SK-N-SH (cell line): ENCODE measurements around the gene OR14A16. TPM values are rescaled to one million over a fixed set of nuclear protein-coding genes. Genes with fewer than 3 reads are reported as not detected.

Experiments used
- CTCF ChIA-PET: fragments of 300-600, 350-600 bp; formaldehyde crosslinking; extraction: SDS; loops from one replicate; lab custom pipeline; 2021; lab: Yijun Ruan, JAX
- POLR2A ChIA-PET: fragments of 350-600 bp; sonication (Branson Sonifier 250); formaldehyde crosslinking; extraction: SDS; loops from one replicate; lab custom pipeline; 2020; ENCODE audit warnings: antibody characterized with exemption, inconsistent platforms; lab: Yijun Ruan, JAX
- DNase-seq: peaks from one replicate; pipeline ENCODE4 v3.0.0; 2012
- H2AFZ ChIP-seq: fragments of 200-600 bp; sonication (generic); 2 replicates; pipeline ENCODE4 v1.8.1; 2016; ENCODE audit warnings: antibody characterized with exemption, mild to moderate bottlenecking, low read depth
- H3F3A ChIP-seq: fragments of 200-600 bp; sonication (generic); replicated peaks from 2 replicates; pipeline ENCODE3; 2016; ENCODE audit warnings: antibody characterized with exemption, mild to moderate bottlenecking; ENCODE audit not compliant: insufficient read depth
- H3K27ac ChIP-seq, 2 experiments: fragments of 200-500 bp in 1 of 2; fragments of 200-600 bp in 1 of 2; sonication (Bioruptor generic) in 1 of 2; sonication (generic), shearing (Covaris generic) in 1 of 2; 2 replicates each; pipeline versions ENCODE4 v1.5.1 to v1.6.1; 2014 to 2016; ENCODE audit warnings: low read depth in 2 of 2, inconsistent platforms in 1 of 2, low read length in 1 of 2, mild to moderate bottlenecking in 1 of 2, mixed read lengths in 1 of 2
- H3K27me3 ChIP-seq: fragments of 200-600 bp; sonication (generic), shearing (Covaris generic); 2 replicates; pipeline ENCODE4 v1.6.1; 2016; ENCODE audit warnings: mixed run types; ENCODE audit not compliant: insufficient read depth
- H3K36me3 ChIP-seq, 2 experiments: fragments of 200-500 bp in 1 of 2; fragments of 200-600 bp in 1 of 2; sonication (Bioruptor generic) in 1 of 2; sonication (generic) in 1 of 2; replicated peaks in 1 of 2; 2 replicates each; pipeline versions ENCODE3 to v1.5.1; 2014 to 2016; ENCODE audit warnings: low read length in 1 of 2, mild to moderate bottlenecking in 1 of 2; ENCODE audit not compliant: insufficient read depth in 2 of 2, control insufficient read depth in 1 of 2
- H3K4me1 ChIP-seq, 2 experiments: fragments of 200-500 bp in 1 of 2; fragments of 200-600 bp in 1 of 2; sonication (Bioruptor generic) in 1 of 2; sonication (generic), shearing (Covaris generic) in 1 of 2; 2 replicates each; pipeline versions ENCODE4 v1.5.1 to v1.6.1; 2014 to 2016; ENCODE audit warnings: low read depth in 1 of 2, low read length in 1 of 2, mixed run types in 1 of 2; ENCODE audit not compliant: insufficient read depth in 2 of 2, control insufficient read depth in 1 of 2
- H3K4me2 ChIP-seq: fragments of 200-600 bp; sonication (generic), shearing (Covaris generic); 2 replicates; pipeline ENCODE4 v1.6.1; 2017; ENCODE audit warnings: mixed run types
- H3K4me3 ChIP-seq, 2 experiments: fragments of 200-500 bp in 1 of 2; fragments of 200-600 bp in 1 of 2; sonication (Bioruptor generic) in 1 of 2; sonication (generic), shearing (Covaris generic) in 1 of 2; 2 replicates each; pipeline versions ENCODE4 v1.5.1 to v1.8.1; 2014 to 2016; ENCODE audit warnings: low read depth in 2 of 2, inconsistent platforms in 1 of 2, low read length in 1 of 2, mild to moderate bottlenecking in 1 of 2, mixed read lengths in 1 of 2, moderate library complexity in 1 of 2
- H3K79me2 ChIP-seq: fragments of 200-600 bp; sonication (generic); 2 replicates; pipeline ENCODE4 v1.8.1; 2017; ENCODE audit warnings: mild to moderate bottlenecking; ENCODE audit not compliant: insufficient read depth
- H3K9ac ChIP-seq: fragments of 200-600 bp; sonication (generic); 2 replicates; pipeline ENCODE4 v1.6.1; 2017; ENCODE audit warnings: mixed run types
- H3K9me2 ChIP-seq: fragments of 200-600 bp; sonication (generic); 2 replicates; pipeline ENCODE4 v1.6.1; 2017; ENCODE audit warnings: mixed run types
- H3K9me3 ChIP-seq: fragments of 200-600 bp; sonication (generic); 2 replicates; pipeline ENCODE4 v1.6.1; 2017; ENCODE audit warnings: mixed run types, mild to moderate bottlenecking, moderate library complexity
- H4K20me1 ChIP-seq: fragments of 200-600 bp; sonication (generic); 2 replicates; pipeline ENCODE4 v1.6.1; 2017; ENCODE audit warnings: mild to moderate bottlenecking, mixed run types; ENCODE audit not compliant: insufficient read depth
- CHD2 ChIP-seq: fragments of 150-350 bp; IDR thresholded peaks from 2 replicates; pipeline ENCODE4 v1.6.1; 2018; ENCODE audit warnings: low read length; ENCODE audit not compliant: partially characterized antibody
- ELF1 ChIP-seq: IDR thresholded peaks from 2 replicates; pipeline ENCODE4 v1.4.0; 2012
- EP300 ChIP-seq, 2 experiments: IDR thresholded peaks; 2 replicates each; pipeline versions ENCODE4 v1.4.0 to v1.6.1; 2012; ENCODE audit warnings: borderline replicate concordance in 1 of 2, low read depth in 1 of 2, low read length in 1 of 2
- EZH2phosphoT487 ChIP-seq: fragments of 200-600 bp; sonication (generic); IDR thresholded peaks from 2 replicates; pipeline ENCODE4 v1.6.1; 2017; ENCODE audit warnings: low read depth, mixed run types, mild to moderate bottlenecking, antibody characterized with exemption, moderate library complexity, borderline replicate concordance
- FOXJ3 ChIP-seq: sonication (generic); formaldehyde crosslinking; IDR thresholded peaks from 2 replicates; pipeline ENCODE4 v1.5.1; 2020; ENCODE audit warnings: mild to moderate bottlenecking, missing genetic modification reagents
- GABPA ChIP-seq: IDR thresholded peaks from 2 replicates; pipeline ENCODE4 v1.4.0; 2012; ENCODE audit warnings: low read depth, mild to moderate bottlenecking
- GATA2 ChIP-seq: sonication (generic); formaldehyde crosslinking; IDR thresholded peaks from 2 replicates; pipeline ENCODE4 v1.5.0; 2020; ENCODE audit warnings: mild to moderate bottlenecking, missing genetic modification reagents
- MEF2A ChIP-seq: IDR thresholded peaks from 2 replicates; pipeline ENCODE4 v1.4.0; 2012; ENCODE audit warnings: low read depth, borderline replicate concordance
- MXI1 ChIP-seq: IDR thresholded peaks from 2 replicates; pipeline ENCODE4 v1.6.1; 2012; ENCODE audit warnings: mild to moderate bottlenecking, low read depth, low read length, improper control_type of control experiment
- NFIC ChIP-seq: IDR thresholded peaks from 2 replicates; pipeline ENCODE4 v1.4.0; 2012; ENCODE audit warnings: borderline replicate concordance
- RCOR1 ChIP-seq: fragments of 150-350 bp; IDR thresholded peaks from 2 replicates; pipeline ENCODE4 v1.6.1; 2017; ENCODE audit warnings: antibody characterized with exemption, low read length
- RXRA ChIP-seq: IDR thresholded peaks from 2 replicates; pipeline ENCODE4 v1.4.0; 2012; ENCODE audit warnings: low read depth, mild to moderate bottlenecking, borderline replicate concordance
- TEAD4 ChIP-seq: IDR thresholded peaks from 2 replicates; pipeline ENCODE4 v1.4.0; 2012; ENCODE audit warnings: mild to moderate bottlenecking, borderline replicate concordance; ENCODE audit not compliant: insufficient read depth
- USF1 ChIP-seq: IDR thresholded peaks from 2 replicates; pipeline ENCODE4 v1.4.0; 2012; ENCODE audit warnings: low read depth, borderline replicate concordance
- YY1 ChIP-seq: IDR thresholded peaks from 2 replicates; pipeline ENCODE4 v1.4.0; 2012; ENCODE audit warnings: low read depth, mild to moderate bottlenecking
- WGBS: methylation state at CpG from one replicate; pipeline ENCODE4 v1.1.6; 2017; ENCODE audit warnings: low lambda C conversion rate; 5-methylcytosine and 5-hydroxymethylcytosine counted together
- polyA plus RNA-seq, 3 experiments: library from polyadenylated mRNA; depleted of rRNA; stranded (reverse); fragments of >200 nt; gene quantifications; 2 replicates each; pipeline ENCODE4 v1.2.3, GENCODE V29; 2012
- TF ChIP-seq, protein P1 (sequence below): fragments of 200-600 bp; sonication (generic); IDR thresholded peaks from 2 replicates; pipeline ENCODE4 v1.6.1; 2017; ENCODE audit warnings: antibody characterized with exemption, mild to moderate bottlenecking, moderate library complexity
- TF ChIP-seq, protein P2 (sequence below): IDR thresholded peaks from 2 replicates; pipeline ENCODE4; 2012
- TF ChIP-seq, protein P3 (sequence below): IDR thresholded peaks from 2 replicates; pipeline ENCODE4 v1.6.1; 2012; ENCODE audit warnings: mild to moderate bottlenecking, low read depth, low read length, moderate library complexity
- TF ChIP-seq, protein P4 (sequence below): IDR thresholded peaks from 2 replicates; pipeline ENCODE4 v1.4.0; 2012; ENCODE audit warnings: low read depth, borderline replicate concordance

Gene OR14A16
- polyA plus RNA-seq, 1 of the 3 experiments (the other 2 are of a cell fraction), result not detected

- no peak overlapping the region for H3K4me2 ChIP-seq
- ChIA-PET CTCF (interaction anchor here (0.6 kb wide), 1 partner anchor 333 kb away, joined by 3 read pairs; no protein-coding TSS in a partner anchor), POLR2A (no interaction called here)
- DNase-seq, result no peak
- no peaks in the 10 kb centered on the region for H3K27me3 ChIP-seq
- no peaks in the 10 kb centered on the region for H3K9me3 ChIP-seq
- no peaks in the 10 kb centered on the region for H3F3A ChIP-seq
- no peaks in the 10 kb centered on the region for H4K20me1 ChIP-seq
- TF ChIP-seq RCOR1, result no peak
- TF ChIP-seq, protein P1, sequence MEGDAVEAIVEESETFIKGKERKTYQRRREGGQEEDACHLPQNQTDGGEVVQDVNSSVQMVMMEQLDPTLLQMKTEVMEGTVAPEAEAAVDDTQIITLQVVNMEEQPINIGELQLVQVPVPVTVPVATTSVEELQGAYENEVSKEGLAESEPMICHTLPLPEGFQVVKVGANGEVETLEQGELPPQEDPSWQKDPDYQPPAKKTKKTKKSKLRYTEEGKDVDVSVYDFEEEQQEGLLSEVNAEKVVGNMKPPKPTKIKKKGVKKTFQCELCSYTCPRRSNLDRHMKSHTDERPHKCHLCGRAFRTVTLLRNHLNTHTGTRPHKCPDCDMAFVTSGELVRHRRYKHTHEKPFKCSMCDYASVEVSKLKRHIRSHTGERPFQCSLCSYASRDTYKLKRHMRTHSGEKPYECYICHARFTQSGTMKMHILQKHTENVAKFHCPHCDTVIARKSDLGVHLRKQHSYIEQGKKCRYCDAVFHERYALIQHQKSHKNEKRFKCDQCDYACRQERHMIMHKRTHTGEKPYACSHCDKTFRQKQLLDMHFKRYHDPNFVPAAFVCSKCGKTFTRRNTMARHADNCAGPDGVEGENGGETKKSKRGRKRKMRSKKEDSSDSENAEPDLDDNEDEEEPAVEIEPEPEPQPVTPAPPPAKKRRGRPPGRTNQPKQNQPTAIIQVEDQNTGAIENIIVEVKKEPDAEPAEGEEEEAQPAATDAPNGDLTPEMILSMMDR, result no peak
- TF ChIP-seq MEF2A, result no peak
- TF ChIP-seq RXRA, result no peak
- no peak for TF ChIP-seq TEAD4
- TF ChIP-seq, protein P2, sequence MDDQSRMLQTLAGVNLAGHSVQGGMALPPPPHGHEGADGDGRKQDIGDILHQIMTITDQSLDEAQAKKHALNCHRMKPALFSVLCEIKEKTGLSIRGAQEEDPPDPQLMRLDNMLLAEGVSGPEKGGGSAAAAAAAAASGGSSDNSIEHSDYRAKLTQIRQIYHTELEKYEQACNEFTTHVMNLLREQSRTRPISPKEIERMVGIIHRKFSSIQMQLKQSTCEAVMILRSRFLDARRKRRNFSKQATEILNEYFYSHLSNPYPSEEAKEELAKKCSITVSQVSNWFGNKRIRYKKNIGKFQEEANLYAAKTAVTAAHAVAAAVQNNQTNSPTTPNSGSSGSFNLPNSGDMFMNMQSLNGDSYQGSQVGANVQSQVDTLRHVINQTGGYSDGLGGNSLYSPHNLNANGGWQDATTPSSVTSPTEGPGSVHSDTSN, result no peak
- no peak for TF ChIP-seq FOXJ3 (CRISPR knock-in tag)
- TF ChIP-seq YY1, result no peak
- no peak for TF ChIP-seq MXI1
- no peak for TF ChIP-seq GABPA
- no peak for TF ChIP-seq ELF1
- no peak for TF ChIP-seq USF1
- TF ChIP-seq EP300 (IDR thresholded peaks at IDR 0.05; ENCODE audit: borderline replicate concordance in 1 of 2, low read depth in 1 of 2, low read length in 1 of 2), result no peak
- TF ChIP-seq NFIC, result no peak
- TF ChIP-seq CHD2, result no peak
- TF ChIP-seq GATA2 (CRISPR knock-in tag), result no peak
- TF ChIP-seq EZH2phosphoT487, result no peak
- TF ChIP-seq, protein P3, sequence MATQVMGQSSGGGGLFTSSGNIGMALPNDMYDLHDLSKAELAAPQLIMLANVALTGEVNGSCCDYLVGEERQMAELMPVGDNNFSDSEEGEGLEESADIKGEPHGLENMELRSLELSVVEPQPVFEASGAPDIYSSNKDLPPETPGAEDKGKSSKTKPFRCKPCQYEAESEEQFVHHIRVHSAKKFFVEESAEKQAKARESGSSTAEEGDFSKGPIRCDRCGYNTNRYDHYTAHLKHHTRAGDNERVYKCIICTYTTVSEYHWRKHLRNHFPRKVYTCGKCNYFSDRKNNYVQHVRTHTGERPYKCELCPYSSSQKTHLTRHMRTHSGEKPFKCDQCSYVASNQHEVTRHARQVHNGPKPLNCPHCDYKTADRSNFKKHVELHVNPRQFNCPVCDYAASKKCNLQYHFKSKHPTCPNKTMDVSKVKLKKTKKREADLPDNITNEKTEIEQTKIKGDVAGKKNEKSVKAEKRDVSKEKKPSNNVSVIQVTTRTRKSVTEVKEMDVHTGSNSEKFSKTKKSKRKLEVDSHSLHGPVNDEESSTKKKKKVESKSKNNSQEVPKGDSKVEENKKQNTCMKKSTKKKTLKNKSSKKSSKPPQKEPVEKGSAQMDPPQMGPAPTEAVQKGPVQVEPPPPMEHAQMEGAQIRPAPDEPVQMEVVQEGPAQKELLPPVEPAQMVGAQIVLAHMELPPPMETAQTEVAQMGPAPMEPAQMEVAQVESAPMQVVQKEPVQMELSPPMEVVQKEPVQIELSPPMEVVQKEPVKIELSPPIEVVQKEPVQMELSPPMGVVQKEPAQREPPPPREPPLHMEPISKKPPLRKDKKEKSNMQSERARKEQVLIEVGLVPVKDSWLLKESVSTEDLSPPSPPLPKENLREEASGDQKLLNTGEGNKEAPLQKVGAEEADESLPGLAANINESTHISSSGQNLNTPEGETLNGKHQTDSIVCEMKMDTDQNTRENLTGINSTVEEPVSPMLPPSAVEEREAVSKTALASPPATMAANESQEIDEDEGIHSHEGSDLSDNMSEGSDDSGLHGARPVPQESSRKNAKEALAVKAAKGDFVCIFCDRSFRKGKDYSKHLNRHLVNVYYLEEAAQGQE, result no peak
- TF ChIP-seq, protein P4, sequence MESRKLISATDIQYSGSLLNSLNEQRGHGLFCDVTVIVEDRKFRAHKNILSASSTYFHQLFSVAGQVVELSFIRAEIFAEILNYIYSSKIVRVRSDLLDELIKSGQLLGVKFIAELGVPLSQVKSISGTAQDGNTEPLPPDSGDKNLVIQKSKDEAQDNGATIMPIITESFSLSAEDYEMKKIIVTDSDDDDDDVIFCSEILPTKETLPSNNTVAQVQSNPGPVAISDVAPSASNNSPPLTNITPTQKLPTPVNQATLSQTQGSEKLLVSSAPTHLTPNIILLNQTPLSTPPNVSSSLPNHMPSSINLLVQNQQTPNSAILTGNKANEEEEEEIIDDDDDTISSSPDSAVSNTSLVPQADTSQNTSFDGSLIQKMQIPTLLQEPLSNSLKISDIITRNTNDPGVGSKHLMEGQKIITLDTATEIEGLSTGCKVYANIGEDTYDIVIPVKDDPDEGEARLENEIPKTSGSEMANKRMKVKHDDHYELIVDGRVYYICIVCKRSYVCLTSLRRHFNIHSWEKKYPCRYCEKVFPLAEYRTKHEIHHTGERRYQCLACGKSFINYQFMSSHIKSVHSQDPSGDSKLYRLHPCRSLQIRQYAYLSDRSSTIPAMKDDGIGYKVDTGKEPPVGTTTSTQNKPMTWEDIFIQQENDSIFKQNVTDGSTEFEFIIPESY, result no peak
- WGBS, result 3% methylated on average over 2 of the region's 2 CpGs
- no peaks in the 10 kb centered on the region for H3K36me3 ChIP-seq
- no peak overlapping the region for H2AFZ ChIP-seq
- H3K4me3 ChIP-seq, result no peak overlapping the region
- H3K4me1 ChIP-seq, result no peaks in the 10 kb centered on the region
- H3K9me2 ChIP-seq, result no peaks in the 10 kb centered on the region
- no peak overlapping the region for H3K27ac ChIP-seq
- H3K9ac ChIP-seq, result no peak overlapping the region
- H3K79me2 ChIP-seq, result no peaks in the 10 kb centered on the region
Observed at GRCh38 chr1:247812637-247813036, 11.3 kb downstream of the OR14A16 start.
